GM12878 (cell line): ENCODE results near the gene PCK1.

Experiments
- ETV6 ChIP-seq, 2 experiments: fragments of 450-650 bp in 1 of 2; IDR thresholded peaks in 1 of 2; conservative IDR thresholded peaks in 1 of 2; 2 replicates each; pipeline ENCODE4 v1.6.1; 2014; ENCODE audit warnings: antibody characterized with exemption in 1 of 2, borderline replicate concordance in 1 of 2, low read depth in 1 of 2, mild to moderate bottlenecking in 1 of 2, moderate library complexity in 1 of 2
- TF ChIP-seq, protein P1 (sequence below): fragments of 450-650 bp; IDR thresholded peaks from 2 replicates; pipeline ENCODE4 v1.6.1; 2016; ENCODE audit warnings: mild to moderate bottlenecking
- TF ChIP-seq, protein P2 (sequence below), 3 experiments: IDR thresholded peaks in 2 of 3; conservative IDR thresholded peaks in 1 of 3; 2 replicates each; pipeline ENCODE4 v1.5.1; 2011; ENCODE audit warnings: low read depth in 3 of 3, low read length in 3 of 3, mild to moderate bottlenecking in 3 of 3, control low read depth in 2 of 3, moderate library complexity in 2 of 3, inconsistent platforms in 1 of 3, mixed read lengths in 1 of 3; ENCODE audit not compliant: control insufficient read depth in 2 of 3, insufficient read depth in 1 of 3; ENCODE audit errors: extremely low read depth in 1 of 3
- TF ChIP-seq, protein P3 (sequence below): IDR thresholded peaks from 2 replicates; pipeline ENCODE4 v1.6.1; 2012; ENCODE audit warnings: low read depth, low read length, improper control_type of control experiment

DNA sequence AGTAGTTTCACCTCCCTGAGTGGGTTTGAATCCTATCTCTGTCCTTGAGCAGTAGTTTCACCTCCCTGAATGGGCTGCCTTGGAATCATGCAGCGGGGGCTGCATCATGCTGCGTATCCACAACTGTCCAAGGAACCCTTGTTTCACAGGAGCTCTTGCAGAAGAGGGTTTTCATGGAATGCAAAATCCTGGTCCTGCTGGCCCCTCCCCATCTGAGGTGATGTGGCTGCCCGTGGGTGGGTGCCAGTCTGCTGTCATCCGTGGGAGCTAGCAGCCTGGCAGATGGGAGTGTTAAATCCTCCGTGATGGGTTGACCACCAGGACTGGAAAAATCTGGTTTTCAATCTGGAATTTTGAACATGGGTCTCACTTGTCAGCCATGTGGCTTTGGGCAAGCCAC is 37.6 kb downstream of the PCK1 start:
- TF ChIP-seq, protein P1, sequence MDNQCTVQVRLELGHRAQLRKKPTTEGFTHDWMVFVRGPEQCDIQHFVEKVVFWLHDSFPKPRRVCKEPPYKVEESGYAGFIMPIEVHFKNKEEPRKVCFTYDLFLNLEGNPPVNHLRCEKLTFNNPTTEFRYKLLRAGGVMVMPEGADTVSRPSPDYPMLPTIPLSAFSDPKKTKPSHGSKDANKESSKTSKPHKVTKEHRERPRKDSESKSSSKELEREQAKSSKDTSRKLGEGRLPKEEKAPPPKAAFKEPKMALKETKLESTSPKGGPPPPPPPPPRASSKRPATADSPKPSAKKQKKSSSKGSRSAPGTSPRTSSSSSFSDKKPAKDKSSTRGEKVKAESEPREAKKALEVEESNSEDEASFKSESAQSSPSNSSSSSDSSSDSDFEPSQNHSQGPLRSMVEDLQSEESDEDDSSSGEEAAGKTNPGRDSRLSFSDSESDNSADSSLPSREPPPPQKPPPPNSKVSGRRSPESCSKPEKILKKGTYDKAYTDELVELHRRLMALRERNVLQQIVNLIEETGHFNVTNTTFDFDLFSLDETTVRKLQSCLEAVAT: no peak
- TF ChIP-seq, protein P2, sequence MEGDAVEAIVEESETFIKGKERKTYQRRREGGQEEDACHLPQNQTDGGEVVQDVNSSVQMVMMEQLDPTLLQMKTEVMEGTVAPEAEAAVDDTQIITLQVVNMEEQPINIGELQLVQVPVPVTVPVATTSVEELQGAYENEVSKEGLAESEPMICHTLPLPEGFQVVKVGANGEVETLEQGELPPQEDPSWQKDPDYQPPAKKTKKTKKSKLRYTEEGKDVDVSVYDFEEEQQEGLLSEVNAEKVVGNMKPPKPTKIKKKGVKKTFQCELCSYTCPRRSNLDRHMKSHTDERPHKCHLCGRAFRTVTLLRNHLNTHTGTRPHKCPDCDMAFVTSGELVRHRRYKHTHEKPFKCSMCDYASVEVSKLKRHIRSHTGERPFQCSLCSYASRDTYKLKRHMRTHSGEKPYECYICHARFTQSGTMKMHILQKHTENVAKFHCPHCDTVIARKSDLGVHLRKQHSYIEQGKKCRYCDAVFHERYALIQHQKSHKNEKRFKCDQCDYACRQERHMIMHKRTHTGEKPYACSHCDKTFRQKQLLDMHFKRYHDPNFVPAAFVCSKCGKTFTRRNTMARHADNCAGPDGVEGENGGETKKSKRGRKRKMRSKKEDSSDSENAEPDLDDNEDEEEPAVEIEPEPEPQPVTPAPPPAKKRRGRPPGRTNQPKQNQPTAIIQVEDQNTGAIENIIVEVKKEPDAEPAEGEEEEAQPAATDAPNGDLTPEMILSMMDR (IDR thresholded peaks at IDR 0.05 in 2 of 3, conservative IDR thresholded peaks at IDR 0.05 in 1 of 3; ENCODE audit: control insufficient read depth in 2 of 3, extremely low read depth in 1 of 3, insufficient read depth in 1 of 3, low read depth in 3 of 3, low read length in 3 of 3): no peak
- no peak for TF ChIP-seq ETV6 (conservative IDR thresholded peaks at IDR 0.05 in 1 of 2, IDR thresholded peaks at IDR 0.05 in 1 of 2; ENCODE audit: borderline replicate concordance in 1 of 2, low read depth in 1 of 2)
- TF ChIP-seq, protein P3, sequence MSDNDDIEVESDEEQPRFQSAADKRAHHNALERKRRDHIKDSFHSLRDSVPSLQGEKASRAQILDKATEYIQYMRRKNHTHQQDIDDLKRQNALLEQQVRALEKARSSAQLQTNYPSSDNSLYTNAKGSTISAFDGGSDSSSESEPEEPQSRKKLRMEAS: no peak
